ENCODE measurements around the gene REPIN1.

- TF ChIP-seq, protein P1, sequence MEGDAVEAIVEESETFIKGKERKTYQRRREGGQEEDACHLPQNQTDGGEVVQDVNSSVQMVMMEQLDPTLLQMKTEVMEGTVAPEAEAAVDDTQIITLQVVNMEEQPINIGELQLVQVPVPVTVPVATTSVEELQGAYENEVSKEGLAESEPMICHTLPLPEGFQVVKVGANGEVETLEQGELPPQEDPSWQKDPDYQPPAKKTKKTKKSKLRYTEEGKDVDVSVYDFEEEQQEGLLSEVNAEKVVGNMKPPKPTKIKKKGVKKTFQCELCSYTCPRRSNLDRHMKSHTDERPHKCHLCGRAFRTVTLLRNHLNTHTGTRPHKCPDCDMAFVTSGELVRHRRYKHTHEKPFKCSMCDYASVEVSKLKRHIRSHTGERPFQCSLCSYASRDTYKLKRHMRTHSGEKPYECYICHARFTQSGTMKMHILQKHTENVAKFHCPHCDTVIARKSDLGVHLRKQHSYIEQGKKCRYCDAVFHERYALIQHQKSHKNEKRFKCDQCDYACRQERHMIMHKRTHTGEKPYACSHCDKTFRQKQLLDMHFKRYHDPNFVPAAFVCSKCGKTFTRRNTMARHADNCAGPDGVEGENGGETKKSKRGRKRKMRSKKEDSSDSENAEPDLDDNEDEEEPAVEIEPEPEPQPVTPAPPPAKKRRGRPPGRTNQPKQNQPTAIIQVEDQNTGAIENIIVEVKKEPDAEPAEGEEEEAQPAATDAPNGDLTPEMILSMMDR (IDR thresholded peaks at IDR 0.05; ENCODE audit: low read length) = no peak
- no peak for TF ChIP-seq EZH2 (IDR thresholded peaks at IDR 0.05; ENCODE audit: borderline replicate concordance, low read length)
Observed at GRCh38 chr7:150336746-150337145, 31.9 kb upstream of the REPIN1 start.
